HG02870 (cell line): ENCODE results near the gene HTR1E.
"Not testable (repeated sequence)": the region's sequence is repeated elsewhere in the genome, so short reads cannot be mapped to it uniquely, and the experiment has no call there.

Experiments
- ATAC-seq: cut with Tn5 transposase; IDR thresholded peaks from one replicate; pipeline ENCODE4 v1.9.1; 2021; ENCODE audit warnings: mild to moderate bottlenecking, moderate library complexity; ENCODE audit not compliant: unreplicated experiment

HTR1E gene

GRCh38 chr6:86969573-86969972 lies 32.2 kb downstream of the HTR1E start:
- no peak for ATAC-seq

- ATAC-seq, result no peak
Measured at GRCh38 chr6:86973088-86973487, 35.8 kb downstream of the HTR1E start.

- no peak for ATAC-seq
Measured at GRCh38 chr6:86978251-86978650, 40.9 kb downstream of the HTR1E start.

- ATAC-seq, result no peak
Measured at GRCh38 chr6:87001494-87001893, 64.2 kb downstream of the HTR1E start.

- ATAC-seq, result not testable (repeated sequence)
Measured at GRCh38 chr6:87002391-87002790, 65.1 kb downstream of the HTR1E start.

- ATAC-seq, result not testable (repeated sequence)
Measured at GRCh38 chr6:87006541-87006940, 69.2 kb downstream of the HTR1E start.

GRCh38 chr6:87009581-87009980 lies 72.3 kb downstream of the HTR1E start:
- ATAC-seq, result not testable (repeated sequence)

- ATAC-seq, result no peak
Measured at GRCh38 chr6:87012035-87012434, 74.7 kb downstream of the HTR1E start.

- no peak for ATAC-seq
Measured at GRCh38 chr6:87012743-87013142, 75.4 kb downstream of the HTR1E start.

- ATAC-seq, result no peak
Measured at GRCh38 chr6:87016772-87017171, 79.4 kb downstream of the HTR1E start.

GRCh38 chr6:87027021-87027420 lies 89.7 kb downstream of the HTR1E start:
- no peak for ATAC-seq

GRCh38 chr6:87029711-87030314 lies 92.5 kb downstream of the HTR1E start:
- no peak for ATAC-seq

GRCh38 chr6:87040729-87041128 lies 103.4 kb downstream of the HTR1E start:
- no peak for ATAC-seq

- ATAC-seq, result no peak
Measured at GRCh38 chr6:87045521-87046075, 108.3 kb downstream of the HTR1E start.

GRCh38 chr6:87049779-87050178 lies 112.5 kb downstream of the HTR1E start:
- ATAC-seq, result no peak

- ATAC-seq, result no peak
Measured at GRCh38 chr6:87053312-87053711, 116.0 kb downstream of the HTR1E start.

- ATAC-seq, result no peak
Measured at GRCh38 chr6:87054143-87054833, 117.0 kb downstream of the HTR1E start.

- no peak for ATAC-seq
Measured at GRCh38 chr6:87059943-87060342, 122.6 kb downstream of the HTR1E start.

- ATAC-seq, result no peak
Measured at GRCh38 chr6:87065117-87065516, 127.8 kb downstream of the HTR1E start.
